Activated T-cell treated with anti-CD3 and anti-CD28 coated beads, Interleukin-2, amount 50 U/mL, for 1 hour (primary cell): Measurements from ENCODE around the gene SPSB2.

Experiments
- DNase-seq: peaks from one replicate; pipeline ENCODE4 v3.0.0-alpha.2; 2020

Gene SPSB2

GRCh38 chr12:6829536-6830220, 43.4 kb downstream of the SPSB2 start:
- no peak for DNase-seq

DNA sequence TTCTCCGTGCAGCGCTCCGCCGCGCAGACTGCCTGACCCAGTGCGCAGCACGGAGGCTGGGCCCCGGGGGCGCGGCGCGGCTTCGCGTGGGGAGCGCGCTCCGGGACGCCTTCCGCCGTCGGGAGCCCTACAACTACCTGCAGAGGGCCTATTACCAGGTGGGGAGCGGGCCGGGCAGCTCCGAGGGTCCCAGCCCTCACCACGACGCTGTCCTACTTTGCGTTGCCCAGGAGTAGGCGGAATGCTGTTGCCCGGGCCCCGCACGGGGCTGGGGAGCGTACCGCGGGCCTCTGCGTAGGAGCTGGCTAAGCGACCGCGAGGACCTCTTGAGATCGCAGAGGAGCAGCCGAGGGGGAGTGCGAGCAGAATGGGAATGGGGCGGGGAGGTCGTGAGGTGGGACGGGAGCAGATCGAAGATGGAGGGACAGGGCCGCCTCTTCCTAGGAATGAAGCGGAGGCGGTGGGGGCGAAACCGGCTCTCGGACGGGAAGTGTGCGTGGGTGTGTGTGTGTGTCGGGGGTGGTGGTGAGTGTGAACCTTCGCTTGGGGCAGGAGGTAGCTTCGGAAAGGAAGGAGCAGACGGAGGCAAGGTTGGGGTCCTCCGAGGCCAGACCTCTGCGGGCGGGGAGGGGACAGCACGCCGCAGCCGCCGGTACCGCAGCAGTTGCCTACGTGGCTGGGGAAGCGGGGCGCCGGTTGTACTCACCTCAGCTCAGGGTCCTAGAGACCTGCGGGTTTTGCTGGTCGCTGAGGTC, 44.1 kb downstream of the SPSB2 start:
- peak; percentile 69 for DNase-seq

GRCh38 chr12:6827982-6828780, 44.9 kb downstream of the SPSB2 start, which contains the start of gene P3H3:
Gene P3H3 (plus strand): TSS chr12:6828407. CDS start chr12:6828441, 34 bp downstream.
- DNase-seq, result no peak

- DNase-seq, result peak; percentile 48
Observed at GRCh38 chr12:6827437-6827911, 45.6 kb downstream of the SPSB2 start.

- no peak for DNase-seq
Observed at GRCh38 chr12:6826734-6827436, 46.2 kb downstream of the SPSB2 start.

- no peak for DNase-seq
Observed at GRCh38 chr12:6826125-6826733, 46.9 kb downstream of the SPSB2 start.

- DNase-seq, result peak; percentile 87
Observed at GRCh38 chr12:6825398-6826124, 47.5 kb downstream of the SPSB2 start.

GRCh38 chr12:6824901-6825381, 48.2 kb downstream of the SPSB2 start:
- no peak for DNase-seq

DNA sequence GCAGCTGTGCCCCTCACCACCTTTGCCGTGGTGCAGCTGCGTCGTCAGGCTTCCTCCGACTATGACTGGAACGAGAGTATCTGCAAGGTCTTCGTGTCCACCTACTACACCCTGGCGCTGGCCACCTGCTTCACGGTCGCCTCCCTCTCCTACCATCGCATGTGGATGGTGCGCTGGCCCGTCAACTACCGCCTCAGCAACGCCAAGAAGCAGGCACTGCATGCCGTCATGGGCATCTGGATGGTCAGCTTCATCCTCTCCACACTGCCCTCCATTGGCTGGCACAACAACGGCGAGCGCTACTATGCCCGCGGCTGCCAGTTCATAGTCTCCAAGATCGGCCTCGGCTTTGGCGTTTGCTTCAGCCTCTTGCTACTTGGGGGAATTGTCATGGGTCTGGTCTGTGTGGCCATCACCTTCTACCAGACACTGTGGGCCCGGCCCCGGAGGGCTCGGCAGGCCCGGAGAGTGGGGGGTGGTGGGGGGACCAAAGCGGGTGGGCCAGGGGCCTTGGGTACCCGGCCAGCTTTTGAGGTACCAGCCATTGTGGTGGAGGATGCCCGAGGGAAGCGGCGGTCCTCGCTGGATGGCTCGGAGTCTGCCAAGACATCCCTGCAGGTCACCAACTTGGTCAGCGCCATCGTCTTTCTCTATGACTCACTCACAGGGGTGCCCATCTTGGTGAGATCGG, 48.9 kb downstream of the SPSB2 start:
- DNase-seq, result no peak

DNA sequence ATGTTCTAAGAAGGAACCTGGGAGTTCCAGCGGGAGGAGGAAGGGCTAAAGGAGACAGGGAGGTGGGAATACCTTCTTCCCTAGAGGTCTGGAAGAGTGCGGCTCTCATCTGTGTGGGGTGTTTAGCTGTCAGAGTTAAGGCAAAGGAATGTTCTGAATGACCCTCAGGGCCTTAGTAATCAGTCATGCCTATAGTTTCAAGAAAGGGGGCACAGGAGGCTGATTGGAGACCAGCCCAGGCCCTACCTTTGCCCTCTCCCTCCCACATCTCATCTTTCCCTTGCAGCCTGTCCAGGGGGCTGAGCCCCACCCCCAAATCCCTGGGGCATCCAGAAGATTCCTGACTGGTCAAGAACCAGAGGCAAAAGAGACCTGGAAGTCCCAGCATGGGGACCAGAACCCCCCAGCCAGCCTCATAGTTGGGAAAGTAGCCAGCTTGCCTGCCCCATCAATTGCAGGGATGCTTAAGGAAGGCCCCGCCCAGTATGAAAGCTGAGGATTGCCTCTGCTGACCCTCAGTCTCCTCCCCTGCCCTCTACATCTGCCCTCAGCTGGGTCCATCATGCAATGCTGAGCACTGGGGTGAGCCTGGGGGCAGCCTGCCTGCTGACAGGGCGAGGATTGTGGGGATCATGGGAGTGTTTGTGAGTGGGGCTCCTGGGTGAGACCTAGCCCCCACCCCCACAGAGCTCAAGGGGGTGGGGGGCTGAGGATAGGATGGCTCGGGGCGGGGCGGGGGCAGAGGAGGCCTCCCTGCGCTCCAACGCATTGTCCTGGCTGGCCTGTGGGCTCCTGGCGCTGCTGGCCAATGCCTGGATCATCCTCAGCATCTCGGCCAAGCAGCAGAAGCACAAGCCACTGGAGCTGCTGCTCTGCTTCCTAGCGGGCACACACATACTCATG, 49.7 kb downstream of the SPSB2 start:
- DNase-seq, result no peak

- DNase-seq, result no peak
Observed at GRCh38 chr12:6822426-6823135, 50.5 kb downstream of the SPSB2 start.

DNA sequence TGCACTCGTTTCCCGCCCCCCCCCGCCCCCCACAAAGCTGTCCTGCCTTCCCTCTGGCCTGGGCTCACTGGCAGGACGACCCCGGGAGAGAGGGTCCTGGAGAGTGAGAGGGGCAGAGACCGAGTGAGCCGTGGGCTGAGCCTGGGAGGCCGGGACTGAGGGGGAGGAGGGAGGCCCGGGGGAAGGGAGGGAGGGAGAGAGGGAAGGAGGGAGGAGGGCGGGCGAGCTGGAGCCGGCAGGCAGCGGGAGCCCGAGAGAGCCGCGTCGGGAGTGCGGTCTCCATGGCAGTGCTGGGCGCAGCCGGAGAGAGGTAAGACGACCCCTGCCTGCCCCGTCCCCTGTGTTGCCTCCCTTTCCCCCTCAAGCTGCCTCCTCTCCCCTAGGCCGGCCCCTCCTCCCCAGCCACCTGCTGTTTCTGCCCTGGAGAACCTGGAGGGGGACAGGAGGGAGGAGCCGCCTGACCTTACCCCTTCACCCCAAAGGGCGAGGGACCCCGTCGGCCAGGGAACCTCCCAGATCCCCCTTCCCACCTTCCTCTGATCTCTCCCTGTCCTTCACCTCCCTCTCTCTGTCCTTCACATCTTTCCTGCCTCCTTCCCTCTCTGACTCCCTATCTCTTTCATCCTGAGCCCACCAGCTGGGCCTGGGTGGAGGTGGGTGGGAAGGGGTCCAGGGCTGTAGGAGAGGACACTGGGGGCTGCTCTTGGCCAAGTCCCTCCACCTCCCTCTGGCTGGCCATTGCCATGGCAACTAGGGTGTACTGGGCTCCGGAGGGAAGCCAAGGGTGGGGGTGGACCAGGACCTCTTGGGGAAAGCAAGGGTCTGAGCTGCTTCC, 51.3 kb downstream of the SPSB2 start, which contains the start of gene GPR162:
Gene GPR162, plus strand, starts transcription at position 231 of the 835 bp plus-strand sequence. CDS start 2,078 bp downstream, outside the sequence.
- no peak for DNase-seq
